ENCODE measurements around the gene FREM2.

The FREM2 gene

GRCh38 chr13:38767506-38768265 is 80.8 kb downstream of the FREM2 start:
- DNase-seq = no peak

DNA sequence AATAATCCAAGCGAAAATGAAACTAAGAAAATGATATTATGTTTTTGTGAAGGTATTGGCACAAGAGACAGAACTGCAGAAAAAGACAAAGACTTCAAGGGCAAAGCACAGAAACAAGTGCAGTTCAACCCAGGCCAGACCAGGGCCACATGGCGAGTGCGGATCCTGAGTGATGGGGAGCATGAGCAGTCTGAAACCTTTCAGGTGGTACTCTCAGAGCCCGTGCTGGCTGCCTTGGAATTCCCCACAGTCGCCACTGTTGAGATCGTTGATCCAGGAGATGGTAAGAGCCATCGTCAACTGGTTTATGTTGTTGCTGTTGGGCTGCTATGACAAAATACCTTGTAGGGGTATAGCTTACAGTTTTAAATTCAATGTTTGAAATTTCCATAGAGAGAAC is 82.6 kb downstream of the FREM2 start:
- no peak for DNase-seq

- no peak for DNase-seq
These were observed 88.2 kb downstream of the FREM2 start for GRCh38 chr13:38775085-38775484.

DNA sequence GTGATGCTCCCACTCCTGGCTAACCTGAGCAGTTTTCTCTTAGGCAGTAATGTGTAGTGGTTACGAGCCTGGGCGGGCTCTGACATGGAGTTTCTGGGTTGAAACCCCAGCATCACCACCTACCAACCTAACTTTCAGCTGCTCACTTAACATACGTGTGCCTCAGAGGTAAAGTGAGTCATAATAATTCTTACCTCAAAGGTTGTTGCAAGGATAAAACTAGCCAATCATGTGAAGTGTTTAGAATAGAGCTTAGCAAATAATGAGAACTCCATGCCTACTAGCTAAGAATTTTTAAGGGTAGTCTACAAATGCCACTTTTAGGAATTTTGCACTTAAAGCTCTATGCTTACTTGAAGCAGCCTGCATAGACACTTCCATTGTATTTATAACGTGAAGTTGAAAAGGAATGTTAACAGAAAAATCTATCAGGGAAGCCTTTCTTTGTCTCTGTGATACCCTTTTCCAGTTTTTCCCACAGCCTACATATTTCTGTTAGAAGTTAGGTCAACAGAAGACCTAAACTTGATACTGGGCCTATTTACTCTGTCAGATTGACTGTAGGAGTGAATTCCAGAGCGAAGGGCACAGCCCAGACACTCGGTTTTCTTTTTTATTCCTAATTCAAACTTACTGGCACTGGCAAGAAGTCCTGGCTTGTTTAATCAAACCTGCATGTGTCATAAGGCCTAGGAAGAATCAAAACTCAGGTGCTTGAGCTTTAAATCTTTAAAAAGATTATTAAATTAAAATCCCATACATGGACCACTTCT is 90.7 kb downstream of the FREM2 start:
- no peak for DNase-seq

- no peak for DNase-seq
These were observed 94.7 kb downstream of the FREM2 start for GRCh38 chr13:38781539-38781938.

- no peak for DNase-seq
These were observed 97.4 kb downstream of the FREM2 start for GRCh38 chr13:38784036-38784880.

- DNase-seq = no peak
These were observed 98.2 kb downstream of the FREM2 start for GRCh38 chr13:38785042-38785441.

DNA sequence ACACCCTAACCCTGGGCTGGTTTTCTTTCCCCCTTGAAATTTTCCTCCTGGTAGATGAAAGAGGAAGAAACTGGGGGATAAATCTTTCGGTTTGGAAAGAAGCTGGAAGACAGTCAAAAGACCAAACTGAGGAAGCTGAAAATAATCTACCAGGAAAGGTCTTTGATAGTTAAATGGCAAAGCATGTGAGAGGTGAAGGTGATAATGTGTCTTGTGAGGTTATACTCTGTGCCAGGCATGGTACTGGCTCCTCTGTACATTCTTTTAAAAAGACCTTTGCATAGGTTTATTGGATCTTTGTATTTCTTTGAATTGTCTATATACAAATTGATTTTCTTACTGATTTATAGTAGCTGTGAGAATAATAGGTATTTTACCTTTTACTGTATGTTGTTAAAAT is 98.6 kb downstream of the FREM2 start:
- no peak for DNase-seq

- DNase-seq = no peak
These were observed 100.7 kb downstream of the FREM2 start for GRCh38 chr13:38787550-38787949.

GRCh38 chr13:38796890-38797289 is 110.0 kb downstream of the FREM2 start:
- no peak for DNase-seq

GRCh38 chr13:38803531-38803930 is 116.7 kb downstream of the FREM2 start:
- no peak for DNase-seq

- DNase-seq = no peak
These were observed 117.2 kb downstream of the FREM2 start for GRCh38 chr13:38804061-38804460.

DNA sequence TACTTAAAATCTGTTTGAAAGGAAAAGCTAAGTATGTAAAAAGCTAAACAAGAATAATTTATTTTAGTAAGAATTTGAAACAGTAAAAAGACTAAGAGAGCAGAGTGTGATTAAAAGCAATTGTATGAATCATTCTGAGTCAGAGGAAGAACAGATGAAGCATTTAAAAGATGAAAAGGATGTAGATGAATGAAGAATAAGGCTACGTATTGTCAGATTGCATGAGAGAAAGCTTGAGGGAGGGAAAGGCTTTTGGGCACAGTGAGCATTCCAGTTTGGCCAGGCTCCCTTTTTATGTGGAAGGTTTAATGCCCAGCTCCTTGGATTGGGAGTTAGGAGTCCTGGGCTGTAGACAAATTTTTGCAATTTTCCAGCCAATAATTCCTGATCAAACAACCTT is 117.7 kb downstream of the FREM2 start:
- no peak for DNase-seq

GRCh38 chr13:38814331-38814730 is 127.5 kb downstream of the FREM2 start:
- DNase-seq = no peak

DNA sequence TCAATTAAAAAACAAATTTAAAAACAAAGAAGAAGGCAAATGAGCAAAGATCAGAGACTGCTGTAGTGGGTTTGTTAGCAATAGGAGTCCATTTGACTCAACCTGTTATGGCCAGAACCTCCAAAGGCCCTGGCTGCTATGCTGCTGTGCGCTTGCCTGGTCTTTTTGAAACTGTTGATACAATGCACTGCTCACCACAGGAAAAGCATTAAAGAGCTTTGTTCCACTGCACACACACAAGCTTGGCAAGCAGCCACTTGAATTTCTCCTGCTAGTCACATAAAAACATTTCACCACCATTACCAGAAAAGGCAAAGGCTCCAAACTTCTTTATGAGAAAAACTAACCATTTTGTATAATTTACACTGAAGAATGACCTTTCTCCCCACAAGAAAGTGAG is 132.2 kb downstream of the FREM2 start:
- no peak for DNase-seq

- DNase-seq = no peak
These were observed 132.7 kb downstream of the FREM2 start for GRCh38 chr13:38819596-38819995.

DNA sequence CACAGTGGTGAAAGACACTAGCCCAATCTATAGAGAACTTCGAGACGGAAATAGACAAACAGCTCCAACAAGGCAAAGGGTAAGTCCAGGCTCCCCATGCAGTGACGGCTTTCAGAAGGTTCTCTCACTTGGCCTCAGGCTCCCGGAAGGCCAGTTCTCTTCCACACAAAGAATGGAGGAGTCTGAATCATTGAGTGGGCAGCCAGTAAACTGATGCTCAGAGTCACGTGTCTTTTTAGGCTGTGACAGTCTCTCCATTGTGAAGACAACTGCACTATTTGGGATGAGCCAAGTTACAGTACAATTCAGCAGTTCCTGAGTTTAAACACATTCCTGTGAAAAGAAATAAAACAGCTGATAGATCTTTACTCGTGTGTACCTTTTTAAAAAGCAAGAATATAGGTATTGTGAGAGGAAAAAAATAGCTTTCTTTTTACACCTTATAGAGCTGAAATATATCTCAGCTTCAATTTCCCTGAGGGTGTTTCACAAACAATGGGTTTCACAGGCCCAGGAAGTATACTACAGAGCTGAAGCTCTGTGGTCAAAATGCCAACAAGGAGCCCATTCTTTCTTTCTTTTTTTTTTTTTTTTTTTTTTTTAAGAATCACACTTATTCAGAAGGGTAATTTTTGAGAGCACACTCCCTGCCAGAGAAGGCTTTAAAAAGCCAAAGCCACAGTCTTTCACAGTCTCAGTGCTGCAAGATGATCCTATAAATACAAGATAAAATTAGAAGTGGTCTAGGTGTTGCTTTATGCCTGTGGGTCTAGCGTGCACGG is 135.1 kb downstream of the FREM2 start:
- no peak for DNase-seq

DNA sequence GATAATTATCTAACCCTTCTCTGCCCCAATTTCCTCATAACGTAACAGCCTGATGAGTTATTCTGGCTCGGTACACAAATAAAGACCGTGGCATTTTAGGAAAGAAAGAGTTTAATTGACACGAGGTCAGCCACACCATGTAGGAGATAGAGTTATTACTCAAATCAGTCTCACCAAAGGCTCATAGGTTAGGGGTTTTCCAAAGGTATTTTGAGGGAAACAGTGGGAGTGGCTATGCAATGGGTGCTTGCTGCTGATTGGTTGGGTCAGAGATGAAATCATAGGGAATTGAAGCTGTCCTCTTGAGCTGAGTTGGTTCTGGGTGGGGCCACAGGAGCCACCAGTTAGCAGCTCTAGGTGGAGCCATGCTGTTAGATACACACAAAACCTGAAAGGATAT is 137.5 kb downstream of the FREM2 start:
- no peak for DNase-seq

DNA sequence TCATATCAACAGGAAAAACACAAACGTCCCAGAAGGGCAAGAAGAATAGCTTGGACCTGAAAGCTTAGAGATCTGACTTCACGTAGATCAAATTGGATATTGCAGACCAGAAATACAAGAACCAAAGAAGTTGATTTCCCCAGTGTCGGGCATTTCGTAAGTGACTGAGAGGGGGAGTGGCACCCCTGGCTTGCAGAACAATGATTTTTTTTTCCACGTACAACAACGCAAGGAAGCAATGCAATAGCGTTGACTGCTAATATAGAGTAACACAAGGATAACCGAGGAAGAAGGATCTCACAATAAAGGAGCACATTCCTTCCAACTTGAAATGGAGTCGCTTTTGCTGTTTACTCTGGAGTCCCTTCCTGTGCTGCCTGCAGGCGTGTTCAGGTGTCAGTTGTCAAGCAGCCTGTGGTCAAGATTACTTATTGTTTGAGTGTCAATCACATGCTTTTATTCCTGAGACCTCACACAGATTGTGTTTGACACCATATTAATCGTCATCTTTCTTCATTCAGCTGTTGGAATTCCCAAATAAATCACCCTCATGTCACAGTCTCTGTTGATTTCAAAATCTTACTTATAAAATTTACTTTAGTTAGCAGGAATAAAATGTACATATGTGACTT is 139.4 kb downstream of the FREM2 start:
- no peak for DNase-seq

DNA sequence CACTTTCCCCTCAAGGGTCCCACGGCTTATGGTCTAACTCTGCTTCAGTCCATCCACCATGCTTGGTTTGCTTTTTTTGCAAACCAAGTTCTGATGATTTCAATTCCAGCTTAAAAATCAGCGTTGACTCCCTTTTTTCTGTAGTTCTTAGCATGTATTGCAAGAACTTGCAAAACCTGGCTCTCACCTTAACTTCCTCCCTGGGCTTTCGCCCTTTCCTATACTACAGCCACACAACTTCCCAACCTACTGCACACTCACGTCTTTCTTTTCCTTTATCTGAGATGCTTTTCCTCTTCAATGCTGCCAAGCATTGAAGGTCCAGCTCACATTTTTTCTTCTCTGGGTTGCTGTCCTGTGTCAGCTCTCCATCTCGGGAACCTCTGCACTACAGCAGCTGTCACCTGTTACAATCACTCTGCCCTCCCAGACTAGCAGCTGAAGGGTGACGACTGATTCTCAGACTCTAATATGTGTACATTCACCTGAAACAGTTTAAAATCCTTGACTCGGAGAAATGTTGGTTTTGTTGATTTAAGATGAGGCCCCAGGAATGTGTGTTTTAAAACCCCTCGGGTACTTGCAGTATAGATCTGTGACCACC is 143.7 kb downstream of the FREM2 start:
- DNase-seq = no peak

DNA sequence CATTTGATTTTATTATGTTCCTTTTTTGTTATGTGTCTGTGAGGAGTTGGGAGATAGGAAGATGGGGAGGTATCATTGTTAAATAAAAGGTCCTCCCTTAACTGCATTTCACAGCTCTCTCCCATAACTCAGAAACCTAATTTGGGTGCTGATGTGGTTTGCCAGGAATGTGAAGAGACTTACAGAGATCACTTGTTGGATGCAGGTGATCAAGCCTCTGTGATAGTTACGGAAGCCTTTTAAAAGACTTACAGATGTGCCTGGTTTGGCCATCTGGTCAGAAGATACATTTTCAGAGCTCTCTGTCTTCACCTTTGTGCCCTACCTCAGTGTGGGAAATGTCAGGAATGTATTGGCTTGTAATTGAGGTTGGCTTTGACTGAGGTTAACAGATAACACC is 157.7 kb downstream of the FREM2 start:
- DNase-seq = no peak

- no peak for DNase-seq
These were observed 161.5 kb downstream of the FREM2 start for GRCh38 chr13:38848360-38848759.
